ENCODE data around the gene CUL1.

GRCh38 chr7:148670807-148671206 is 27.9 kb upstream of the CUL1 start:
- TF ChIP-seq CTCF (IDR thresholded peaks at IDR 0.05; ENCODE audit: low read length): no peak
- no peak for TF ChIP-seq EZH2 (IDR thresholded peaks at IDR 0.05; ENCODE audit: borderline replicate concordance, low read length)

All from OCI-LY1 (cell line).